H1 (cell line): Measurements from ENCODE around the gene RHOG. TPM values are rescaled to one million over a fixed set of nuclear protein-coding genes. Genes with fewer than 3 reads are reported as not detected.

Experiments used
- CTCF ChIA-PET: fragments of 300-600 bp; sonication (Branson Sonifier 250); formaldehyde crosslinking; loops from one replicate; lab custom pipeline; 2021; ENCODE audit not compliant: partially characterized antibody; lab: Charles Lee
- POLR2A ChIA-PET: fragments of 300-600 bp; sonication (Branson Sonifier 250); formaldehyde crosslinking; loops from one replicate; lab custom pipeline; 2021; ENCODE audit warnings: inconsistent platforms; ENCODE audit not compliant: partially characterized antibody; lab: Charles Lee
- DNase-seq, 2 experiments: peaks; one replicate each; pipeline versions ENCODE4 v3.0.0 to v3.0.0-alpha.2; 2010 to 2022; ENCODE audit warnings: low spot score in 2 of 2, low read depth in 1 of 2, mixed read lengths in 1 of 2
- FAIRE-seq: peaks from 2 replicates; lab custom pipeline; 2011; peaks lifted over from hg19 to GRCh38; lab: Jason Lieb, UNC
- H2AFZ ChIP-seq: 2 replicates; pipeline ENCODE4 v1.8.1; 2012; ENCODE audit warnings: low read length, inconsistent platforms
- H2AK5ac ChIP-seq: 2 replicates; pipeline ENCODE4 v1.6.1; 2013; ENCODE audit warnings: low read depth, low read length
- H2BK120ac ChIP-seq: replicated peaks from 2 replicates; pipeline ENCODE3; 2013; ENCODE audit warnings: low read depth, low read length, inconsistent platforms
- H2BK12ac ChIP-seq: 2 replicates; pipeline ENCODE4 v1.6.1; 2013; ENCODE audit warnings: low read depth, low read length
- H2BK15ac ChIP-seq: 2 replicates; pipeline ENCODE4 v1.6.1; 2013; ENCODE audit warnings: low read length
- H2BK20ac ChIP-seq: 2 replicates; pipeline ENCODE4 v1.6.1; 2013; ENCODE audit warnings: low read length
- H2BK5ac ChIP-seq: 2 replicates; pipeline ENCODE4 v1.6.1; 2013; ENCODE audit warnings: low read depth, low read length
- H3K14ac ChIP-seq: 2 replicates; pipeline ENCODE4 v1.6.1; 2013; ENCODE audit warnings: inconsistent platforms; ENCODE audit not compliant: insufficient read length
- H3K18ac ChIP-seq: 2 replicates; pipeline ENCODE4 v1.6.1; 2013; ENCODE audit warnings: low read length; ENCODE audit errors: extremely low read depth
- H3K23ac ChIP-seq: 2 replicates; pipeline ENCODE4 v1.6.1; 2013; ENCODE audit warnings: inconsistent platforms; ENCODE audit not compliant: insufficient read length
- H3K23me2 ChIP-seq: 2 replicates; pipeline ENCODE4 v1.6.1; 2013; ENCODE audit warnings: low read depth, low read length
- H3K27ac ChIP-seq: 2 replicates; pipeline ENCODE4 v1.6.1; 2011; ENCODE audit warnings: low read depth, low read length, inconsistent platforms
- H3K27me3 ChIP-seq, 4 experiments: replicated peaks in 1 of 4; 1 replicate in 1 of 4; 2 replicates in 3 of 4; pipeline versions ENCODE4 v1.6.1 to v1.8.1; 2011 to 2013; ENCODE audit warnings: low read length in 3 of 4, mild to moderate bottlenecking in 3 of 4, inconsistent platforms in 2 of 4, mixed read lengths in 2 of 4, moderate library complexity in 1 of 4; ENCODE audit not compliant: control insufficient read depth in 3 of 4, insufficient read depth in 3 of 4; ENCODE audit errors: extremely low read depth in 1 of 4
- H3K36me3 ChIP-seq, 4 experiments: 2 replicates each; pipeline versions ENCODE4 v1.6.1 to v1.8.1; 2011 to 2013; ENCODE audit warnings: mild to moderate bottlenecking in 4 of 4, low read length in 3 of 4, moderate library complexity in 2 of 4, control low read depth in 1 of 4, inconsistent platforms in 1 of 4; ENCODE audit not compliant: insufficient read depth in 4 of 4, control insufficient read depth in 2 of 4
- H3K4ac ChIP-seq: replicated peaks from 2 replicates; pipeline ENCODE3; 2013; ENCODE audit warnings: low read length, low read depth, mixed read lengths, inconsistent platforms; ENCODE audit not compliant: insufficient read length
- H3K4me1 ChIP-seq, 4 experiments: replicated peaks in 1 of 4; 1 replicate in 1 of 4; 2 replicates in 3 of 4; pipeline versions ENCODE4 v1.6.1 to v1.8.1; 2011 to 2013; ENCODE audit warnings: low read length in 3 of 4, inconsistent platforms in 2 of 4, mixed read lengths in 1 of 4; ENCODE audit not compliant: insufficient read depth in 4 of 4, control insufficient read depth in 3 of 4
- H3K4me2 ChIP-seq, 2 experiments: 2 replicates each; pipeline versions ENCODE4 v1.6.1 to v1.8.1; 2011 to 2013; ENCODE audit warnings: low read depth in 2 of 2, low read length in 2 of 2, control low read depth in 1 of 2, inconsistent platforms in 1 of 2, mild to moderate bottlenecking in 1 of 2; ENCODE audit not compliant: insufficient read depth in 1 of 2
- H3K4me3 ChIP-seq, 4 experiments: fragments of 200-600, 300-600 bp in 1 of 4; sonication (generic), shearing (Covaris generic), sonication (Bioruptor Twin) in 1 of 4; 2 replicates each; pipeline versions ENCODE4 v1.5.1 to v1.8.1; 2011 to 2016; ENCODE audit warnings: low read length in 4 of 4, low read depth in 3 of 4, control low read depth in 2 of 4, inconsistent platforms in 2 of 4, mild to moderate bottlenecking in 2 of 4, mixed read lengths in 1 of 4, moderate library complexity in 1 of 4; ENCODE audit not compliant: insufficient read depth in 2 of 4; ENCODE audit errors: extremely low read depth in 1 of 4
- H3K56ac ChIP-seq: replicated peaks from 2 replicates; pipeline ENCODE3; 2013; ENCODE audit warnings: low read depth, mild to moderate bottlenecking, mixed read lengths, low read length, inconsistent platforms; ENCODE audit not compliant: insufficient read length
- H3K79me1 ChIP-seq: 2 replicates; pipeline ENCODE4 v1.6.1; 2013; ENCODE audit warnings: low read depth, low read length, control low read depth
- H3K79me2 ChIP-seq, 2 experiments: 2 replicates each; pipeline versions ENCODE4 v1.6.1 to v1.8.1; 2012 to 2013; ENCODE audit warnings: low read length in 2 of 2, mild to moderate bottlenecking in 2 of 2, inconsistent platforms in 1 of 2; ENCODE audit not compliant: insufficient read depth in 2 of 2, control insufficient read depth in 1 of 2
- H3K9ac ChIP-seq, 4 experiments: replicated peaks in 1 of 4; 1 replicate in 1 of 4; 2 replicates in 3 of 4; pipeline versions ENCODE4 v1.6.1 to v1.8.1; 2011 to 2013; ENCODE audit warnings: low read depth in 3 of 4, low read length in 3 of 4, control low read depth in 2 of 4, mild to moderate bottlenecking in 2 of 4, moderate library complexity in 2 of 4, inconsistent platforms in 1 of 4; ENCODE audit errors: extremely low read depth in 1 of 4
- H3K9me3 ChIP-seq, 2 experiments: 2 replicates each; pipeline versions ENCODE4 v1.6.1 to v1.8.1; 2012 to 2013; ENCODE audit warnings: mild to moderate bottlenecking in 2 of 2, moderate library complexity in 2 of 2, control low read depth in 1 of 2, inconsistent platforms in 1 of 2, low read depth in 1 of 2, low read length in 1 of 2, mixed read lengths in 1 of 2; ENCODE audit not compliant: insufficient read depth in 2 of 2
- H4K20me1 ChIP-seq, 2 experiments: replicated peaks in 1 of 2; 2 replicates each; pipeline versions ENCODE3 to v1.8.1; 2011 to 2013; ENCODE audit warnings: inconsistent platforms in 2 of 2, low read length in 2 of 2, mild to moderate bottlenecking in 1 of 2; ENCODE audit not compliant: insufficient read depth in 2 of 2, control insufficient read depth in 1 of 2
- H4K5ac ChIP-seq: 2 replicates; pipeline ENCODE4 v1.6.1; 2013; ENCODE audit warnings: low read length, low read depth, mixed read lengths, inconsistent platforms; ENCODE audit not compliant: insufficient read length
- H4K8ac ChIP-seq: 2 replicates; pipeline ENCODE4 v1.8.0; 2013; ENCODE audit warnings: mild to moderate bottlenecking, moderate library complexity, low read length, inconsistent platforms; ENCODE audit not compliant: insufficient read depth; ENCODE audit errors: extremely low read depth
- H4K91ac ChIP-seq: replicated peaks from 2 replicates; pipeline ENCODE3; 2013; ENCODE audit warnings: low read length, mixed read lengths, inconsistent platforms; ENCODE audit not compliant: insufficient read length
- JUND ChIP-seq: IDR thresholded peaks from 2 replicates; pipeline ENCODE4 v1.6.1; 2011; ENCODE audit warnings: mild to moderate bottlenecking, improper control_type of control experiment, low read length
- KDM1A ChIP-seq: fragments of 200-600, 300-600 bp; sonication (generic); IDR thresholded peaks from 2 replicates; pipeline ENCODE4 v1.7.1; 2016; ENCODE audit warnings: mild to moderate bottlenecking, low read length, borderline replicate concordance
- WGBS, 2 experiments: shearing (Covaris generic) in 1 of 2; methylation state at CpG; one replicate each; pipeline versions ENCODE4 v1.1.6 to v1.1.7; 2013 to 2015; ENCODE audit warnings: low lambda C conversion rate in 2 of 2, mixed read lengths in 2 of 2, inconsistent platforms in 1 of 2, low coverage in 1 of 2, missing lambda C conversion rate in 1 of 2; ENCODE audit not compliant: insufficient replicate concordance in 2 of 2, insufficient coverage in 1 of 2, insufficient read length in 1 of 2; ENCODE audit errors: extremely low coverage in 1 of 2, missing lambda C conversion rate in 1 of 2; 5-methylcytosine and 5-hydroxymethylcytosine counted together
- polyA plus RNA-seq, 7 experiments: library from polyadenylated mRNA; depleted of rRNA in 3 of 7; stranded (reverse) in 5 of 7; unstranded in 2 of 7; fragments of >200 nt in 5 of 7; fragments of 200-250 nt in 2 of 7; gene quantifications; 1 replicate in 5 of 7; 2 replicates in 1 of 7; 4 replicates in 1 of 7; pipeline versions ENCODE4 v1.2.1 to v1.2.3, GENCODE V29; 2011 to 2013; ENCODE audit warnings: missing spikeins in 2 of 7, mixed read lengths in 2 of 7
- total RNA-seq: library from RNA; stranded (reverse); fragmentation: NEBNext Ultra II Directional; extraction: Animal tissue kit (Norgen Biotek cat#: 25700); gene quantifications from 2 replicates; pipeline ENCODE4 v1.2.1, GENCODE V29; 2021

RHOG gene
- total and polyA plus RNA-seq, 2 of the 8 experiments (the other 6 are each of a cell fraction or from before 2014, with no cell fraction given): 28.3 to 69.6 TPM

DNA sequence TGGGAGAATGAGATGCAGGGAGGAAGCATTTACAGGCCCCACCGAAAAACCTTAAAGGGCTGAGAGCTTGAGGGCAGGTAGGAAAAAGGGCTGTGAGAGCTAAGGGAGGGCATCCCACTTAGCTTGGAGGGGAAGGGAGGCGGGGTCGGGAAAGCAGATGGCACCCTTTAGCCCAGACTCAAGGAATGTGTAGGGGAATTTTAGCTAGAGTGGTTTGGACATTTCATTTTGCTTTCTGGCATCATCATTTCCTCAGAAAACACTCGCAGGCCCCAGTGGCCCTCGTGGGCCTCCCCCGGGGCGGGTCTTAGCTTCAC is 13.9 kb upstream of the RHOG start:
- Histone ChIP-seq H2BK5ac (peak overlapping the region; percentile 66; the same call in 1 of the 2 replicates), H3K18ac (peak overlapping the region; percentile 55; the same call in 1 of the 2 replicates), H4K5ac (no peak overlapping the region), H3K9me3 (no peaks in the 10 kb centered on the region), H3K27me3 (peaks cover 0 to 13% (median 8%) of the 10 kb centered on the region in 4 experiments; a peak in 5 of 7 replicates), H3K4me1 (peaks cover 10 to 17% (median 11%) of the 10 kb centered on the region in 4 experiments), H3K4ac (no peak overlapping the region), H2BK12ac (peak overlapping the region; percentile 75; the same call in 1 of the 2 replicates), H3K4me3 (peak overlapping the region in 2 of 4 experiments; percentile 74 to 84; a peak in 4 of 8 replicates), H2BK20ac (peak overlapping the region; percentile 82; the same call in 1 of the 2 replicates), H3K27ac (no peak overlapping the region), H4K8ac (no peak overlapping the region), H3K79me1 (no peaks in the 10 kb centered on the region), H3K23me2 (peaks cover 8% of the 10 kb centered on the region; the same call in 1 of the 2 replicates), H2AK5ac (no peak overlapping the region), H4K91ac (peak overlapping the region; percentile 1), H2BK15ac (peak overlapping the region; percentile 88; the same call in 1 of the 2 replicates), H3K56ac (no peak overlapping the region), H3K4me2 (peak overlapping the region; percentile 3 to 85), H3K9ac (no peak overlapping the region; a peak in 1 of 7 replicates), H3K14ac (no peak overlapping the region), H2BK120ac (no peak overlapping the region), H2AFZ (peak overlapping the region; percentile 100), H3K23ac (no peak overlapping the region), H4K20me1 (no peaks in the 10 kb centered on the region), H3K79me2 (no peaks in the 10 kb centered on the region), H3K36me3 (no peaks in the 10 kb centered on the region)
- ChIA-PET CTCF (interaction anchor here (0.6 to 20.2 kb wide), 52 partner anchors 8 to 250 kb away, joined by 3 to 422 read pairs (median 4); partner anchors contain the start of genes PGAP2 and RHOG), POLR2A (interaction anchor here (0.6 to 2.9 kb wide), 11 partner anchors 9 to 1596 kb away, joined by 3 to 13 read pairs (median 4); partner anchors contain the start of gene RHOG)
- 18% methylated on average over 7 of the region's 7 CpGs; no CpG with 5 or more reads in 1 of the 2 experiments for WGBS, 2 experiments
- DNase-seq (no peak), FAIRE-seq (no peak)
- TF ChIP-seq JUND (0 out of 2 replicates have a peak, but pooled peaks have one; percentile 8), KDM1A (no peak)
